Neural progenitor cell (in vitro differentiated cells): Measurements from ENCODE around the gene HCRTR1.

ENCODE experiments used
- EZH2 ChIP-seq: fragments of 200-600 bp; sonication (generic); IDR thresholded peaks from 2 replicates; pipeline ENCODE4 v1.6.1; 2017; ENCODE audit warnings: antibody characterized with exemption, mild to moderate bottlenecking, moderate library complexity
- TF ChIP-seq, protein P1 (sequence below): fragments of 200-600 bp; sonication (generic); IDR thresholded peaks from 2 replicates; pipeline ENCODE4 v1.5.1; 2017; ENCODE audit warnings: antibody characterized with exemption, mild to moderate bottlenecking

- TF ChIP-seq, protein P1, sequence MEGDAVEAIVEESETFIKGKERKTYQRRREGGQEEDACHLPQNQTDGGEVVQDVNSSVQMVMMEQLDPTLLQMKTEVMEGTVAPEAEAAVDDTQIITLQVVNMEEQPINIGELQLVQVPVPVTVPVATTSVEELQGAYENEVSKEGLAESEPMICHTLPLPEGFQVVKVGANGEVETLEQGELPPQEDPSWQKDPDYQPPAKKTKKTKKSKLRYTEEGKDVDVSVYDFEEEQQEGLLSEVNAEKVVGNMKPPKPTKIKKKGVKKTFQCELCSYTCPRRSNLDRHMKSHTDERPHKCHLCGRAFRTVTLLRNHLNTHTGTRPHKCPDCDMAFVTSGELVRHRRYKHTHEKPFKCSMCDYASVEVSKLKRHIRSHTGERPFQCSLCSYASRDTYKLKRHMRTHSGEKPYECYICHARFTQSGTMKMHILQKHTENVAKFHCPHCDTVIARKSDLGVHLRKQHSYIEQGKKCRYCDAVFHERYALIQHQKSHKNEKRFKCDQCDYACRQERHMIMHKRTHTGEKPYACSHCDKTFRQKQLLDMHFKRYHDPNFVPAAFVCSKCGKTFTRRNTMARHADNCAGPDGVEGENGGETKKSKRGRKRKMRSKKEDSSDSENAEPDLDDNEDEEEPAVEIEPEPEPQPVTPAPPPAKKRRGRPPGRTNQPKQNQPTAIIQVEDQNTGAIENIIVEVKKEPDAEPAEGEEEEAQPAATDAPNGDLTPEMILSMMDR, result no peak
- no peak for TF ChIP-seq EZH2
Measured at GRCh38 chr1:31593136-31593665, 24.3 kb upstream of the HCRTR1 start.
